CD8-positive, alpha-beta memory T cell (primary cell): ENCODE data around the gene LYPD1. TPM values are rescaled to one million over a fixed set of nuclear protein-coding genes. Genes with fewer than 3 reads are reported as not detected.

Source experiments
- CTCF ChIA-PET: fragments of 350-600 bp; sonication (Branson Sonifier 250); formaldehyde crosslinking; loops from one replicate; lab custom pipeline; 2021; ENCODE audit warnings: antibody characterized with exemption; lab: Charles Lee
- POLR2A ChIA-PET: fragments of 350-600 bp; sonication (Branson Sonifier 250); formaldehyde crosslinking; loops from one replicate; lab custom pipeline; 2021; ENCODE audit warnings: antibody characterized with exemption; lab: Charles Lee
- DNase-seq, 5 donors: peaks; one replicate each; pipeline versions ENCODE4 v3.0.0 to v3.0.0-alpha.2; 2020 to 2022; ENCODE audit warnings: mixed read lengths in 1 of 5
- H3K27ac ChIP-seq: one replicate; pipeline ENCODE4 v1.7.0; 2013; ENCODE audit warnings: low read depth, mild to moderate bottlenecking, low read length, moderate library complexity
- H3K27me3 ChIP-seq: 2 replicates; pipeline ENCODE4 v1.7.0; 2013; ENCODE audit warnings: low read length, mild to moderate bottlenecking; ENCODE audit not compliant: insufficient read depth, poor library complexity, severe bottlenecking
- H3K36me3 ChIP-seq: 2 replicates; pipeline ENCODE4 v1.7.0; 2013; ENCODE audit warnings: mild to moderate bottlenecking, low read length, moderate library complexity; ENCODE audit not compliant: insufficient read depth
- H3K4me1 ChIP-seq: 2 replicates; pipeline ENCODE4 v1.7.0; 2013; ENCODE audit warnings: mild to moderate bottlenecking, low read length, moderate library complexity; ENCODE audit not compliant: insufficient read depth
- H3K4me3 ChIP-seq: 2 replicates; pipeline ENCODE4 v1.7.0; 2013; ENCODE audit warnings: mild to moderate bottlenecking, low read length
- H3K9me3 ChIP-seq: 2 replicates; pipeline ENCODE4 v1.7.0; 2013; ENCODE audit warnings: mild to moderate bottlenecking, low read length
- H3K27ac Mint-ChIP-seq, 8 donors: one replicate each; pipeline ENCODE4 v1.8.0; 2020 to 2021; ENCODE audit warnings: mixed read lengths in 8 of 8, mild to moderate bottlenecking in 6 of 8, inconsistent platforms in 3 of 8, moderate library complexity in 3 of 8
- H3K27me3 Mint-ChIP-seq, 2 donors: one replicate each; pipeline ENCODE4 v1.8.0; 2020 to 2021; ENCODE audit warnings: mixed read lengths in 2 of 2, mild to moderate bottlenecking in 1 of 2, moderate library complexity in 1 of 2
- H3K36me3 Mint-ChIP-seq, 3 donors: one replicate each; pipeline ENCODE4 v1.8.0; 2020 to 2021; ENCODE audit warnings: mixed read lengths in 3 of 3, inconsistent platforms in 1 of 3, mild to moderate bottlenecking in 1 of 3
- H3K4me1 Mint-ChIP-seq, 3 donors: one replicate each; pipeline ENCODE4 v1.8.0; 2020 to 2021; ENCODE audit warnings: mixed read lengths in 3 of 3, inconsistent platforms in 1 of 3, mild to moderate bottlenecking in 1 of 3
- H3K4me3 Mint-ChIP-seq, 7 donors: one replicate each; pipeline ENCODE4 v1.8.0; 2020 to 2021; ENCODE audit warnings: mixed read lengths in 7 of 7, mild to moderate bottlenecking in 6 of 7, moderate library complexity in 4 of 7, inconsistent platforms in 2 of 7
- H3K9me3 Mint-ChIP-seq, 5 donors: one replicate each; pipeline ENCODE4 v1.8.0; 2020 to 2022; ENCODE audit warnings: mixed read lengths in 5 of 5, mild to moderate bottlenecking in 3 of 5, moderate library complexity in 2 of 5, inconsistent platforms in 1 of 5
- polyA plus RNA-seq: library from polyadenylated mRNA; unstranded; fragments of 300-500 nt; fragmentation: Illumina TruSeq; gene quantifications from one replicate; pipeline ENCODE4 v1.2.3, GENCODE V29; 2021
- total RNA-seq, 2 experiments: library from RNA; stranded (reverse); gene quantifications; one replicate each; pipeline ENCODE4 v1.2.3, GENCODE V29; 2021

LYPD1 gene
- total and polyA plus RNA-seq, 3 experiments from 2014 or later = not detected

- no peaks in the 10 kb centered on the region for H3K9me3 ChIP-seq
- Mint-ChIP-seq H3K27me3 (peaks cover 12 to 16% of the 10 kb centered on the region in 2 donors), H3K27ac (no peak overlapping the region), H3K9me3 (peaks cover 0 to 13% (median 2%) of the 10 kb centered on the region in 5 donors), H3K4me1 (no peaks in the 10 kb centered on the region), H3K4me3 (no peak overlapping the region), H3K36me3 (no peaks in the 10 kb centered on the region)
- no peaks in the 10 kb centered on the region for H3K36me3 ChIP-seq
- no peak overlapping the region for H3K27ac ChIP-seq
- no peak for DNase-seq
- H3K4me3 ChIP-seq = no peak overlapping the region
- no peaks in the 10 kb centered on the region for H3K27me3 ChIP-seq
- H3K4me1 ChIP-seq = no peaks in the 10 kb centered on the region
- CTCF ChIA-PET = interaction anchor here (1.7 kb wide), 1 partner anchor 13 kb away, joined by 4 read pairs; no protein-coding TSS in a partner anchor
- POLR2A ChIA-PET = no interaction called here
These were observed 5.9 kb downstream of the LYPD1 start for GRCh38 chr2:132664096-132664495.

GRCh38 chr2:132662732-132663131 is 7.3 kb downstream of the LYPD1 start:
- no peaks in the 10 kb centered on the region for H3K36me3 Mint-ChIP-seq
- no peak for DNase-seq
- ChIA-PET POLR2A (no interaction called here), CTCF (interaction anchor here (1.7 kb wide), 1 partner anchor 12 kb away, joined by 4 read pairs; no protein-coding TSS in a partner anchor)
- H3K27ac ChIP-seq = no peak overlapping the region
- H3K4me3 Mint-ChIP-seq = no peak overlapping the region
- H3K36me3 ChIP-seq = no peaks in the 10 kb centered on the region
- H3K9me3 Mint-ChIP-seq = peaks cover 0 to 15% (median 2%) of the 10 kb centered on the region in 5 donors
- H3K27me3 ChIP-seq = no peaks in the 10 kb centered on the region
- peaks cover 6 to 8% of the 10 kb centered on the region in 2 donors for H3K27me3 Mint-ChIP-seq
- H3K4me3 ChIP-seq = no peak overlapping the region
- no peaks in the 10 kb centered on the region for H3K4me1 ChIP-seq
- no peaks in the 10 kb centered on the region for H3K9me3 ChIP-seq
- H3K27ac Mint-ChIP-seq = no peak overlapping the region
- no peaks in the 10 kb centered on the region for H3K4me1 Mint-ChIP-seq

- Histone ChIP-seq H3K4me1 (no peaks in the 10 kb centered on the region), H3K36me3 (no peaks in the 10 kb centered on the region), H3K9me3 (no peaks in the 10 kb centered on the region), H3K27ac (no peak overlapping the region), H3K4me3 (no peak overlapping the region), H3K27me3 (no peaks in the 10 kb centered on the region)
- H3K4me1 Mint-ChIP-seq = no peaks in the 10 kb centered on the region
- CTCF ChIA-PET = no interaction called here
- H3K27me3 Mint-ChIP-seq = peaks cover 0 to 1% of the 10 kb centered on the region in 2 donors
- POLR2A ChIA-PET = no interaction called here
- no peaks in the 10 kb centered on the region for H3K36me3 Mint-ChIP-seq
- H3K27ac Mint-ChIP-seq = no peak overlapping the region
- no peak overlapping the region for H3K4me3 Mint-ChIP-seq
- H3K9me3 Mint-ChIP-seq = peaks cover 0 to 10% (median 0%) of the 10 kb centered on the region in 5 donors
- DNase-seq = no peak
These were observed 10.7 kb downstream of the LYPD1 start for GRCh38 chr2:132659331-132659730.

- Mint-ChIP-seq H3K36me3 (no peaks in the 10 kb centered on the region), H3K4me1 (no peaks in the 10 kb centered on the region), H3K4me3 (no peak overlapping the region), H3K27me3 (peaks cover 0 to 1% of the 10 kb centered on the region in 2 donors), H3K9me3 (peaks cover 0 to 11% (median 0%) of the 10 kb centered on the region in 5 donors), H3K27ac (no peak overlapping the region)
- POLR2A ChIA-PET = no interaction called here
- CTCF ChIA-PET = no interaction called here
- Histone ChIP-seq H3K27ac (no peak overlapping the region), H3K27me3 (no peaks in the 10 kb centered on the region), H3K4me1 (no peaks in the 10 kb centered on the region), H3K4me3 (no peak overlapping the region), H3K36me3 (no peaks in the 10 kb centered on the region), H3K9me3 (no peaks in the 10 kb centered on the region)
- no peak for DNase-seq
These were observed 13.6 kb downstream of the LYPD1 start for GRCh38 chr2:132656266-132656975.

GRCh38 chr2:132654968-132655367 is 15.0 kb downstream of the LYPD1 start:
- CTCF ChIA-PET = no interaction called here

GRCh38 chr2:132654335-132654734 is 15.7 kb downstream of the LYPD1 start:
- H3K27ac Mint-ChIP-seq = no peak overlapping the region
- H3K27me3 Mint-ChIP-seq = no peaks in the 10 kb centered on the region
- H3K9me3 Mint-ChIP-seq = peaks cover 0 to 9% (median 0%) of the 10 kb centered on the region in 5 donors
- ChIA-PET POLR2A (no interaction called here), CTCF (no interaction called here)
- H3K36me3 Mint-ChIP-seq = no peaks in the 10 kb centered on the region
- H3K4me3 Mint-ChIP-seq = no peak overlapping the region
- no peaks in the 10 kb centered on the region for H3K4me1 Mint-ChIP-seq
- Histone ChIP-seq H3K4me3 (no peak overlapping the region), H3K9me3 (no peaks in the 10 kb centered on the region), H3K27ac (no peak overlapping the region), H3K4me1 (no peaks in the 10 kb centered on the region), H3K27me3 (no peaks in the 10 kb centered on the region), H3K36me3 (no peaks in the 10 kb centered on the region)
- no peak for DNase-seq

More at GRCh38 chr2:132654968-132655367, 15.0 kb downstream of the LYPD1 start:
- H3K4me1 ChIP-seq = no peaks in the 10 kb centered on the region
- Mint-ChIP-seq H3K4me1 (no peaks in the 10 kb centered on the region), H3K36me3 (no peaks in the 10 kb centered on the region), H3K9me3 (peaks cover 0 to 9% (median 0%) of the 10 kb centered on the region in 5 donors), H3K27me3 (no peaks in the 10 kb centered on the region), H3K4me3 (no peak overlapping the region), H3K27ac (no peak overlapping the region)
- no peak overlapping the region for H3K4me3 ChIP-seq
- no peak overlapping the region for H3K27ac ChIP-seq
- POLR2A ChIA-PET = no interaction called here
- H3K9me3 ChIP-seq = no peaks in the 10 kb centered on the region
- H3K27me3 ChIP-seq = no peaks in the 10 kb centered on the region
- DNase-seq = no peak
- no peaks in the 10 kb centered on the region for H3K36me3 ChIP-seq

- Mint-ChIP-seq H3K4me3 (no peak overlapping the region), H3K4me1 (no peaks in the 10 kb centered on the region), H3K9me3 (peaks cover 0 to 4% (median 0%) of the 10 kb centered on the region in 5 donors), H3K36me3 (no peaks in the 10 kb centered on the region), H3K27me3 (peaks cover 0 to 4% of the 10 kb centered on the region in 2 donors), H3K27ac (no peak overlapping the region)
- no peak for DNase-seq
- ChIA-PET CTCF (no interaction called here), POLR2A (no interaction called here)
- Histone ChIP-seq H3K9me3 (no peaks in the 10 kb centered on the region), H3K27ac (no peak overlapping the region), H3K4me3 (no peak overlapping the region), H3K4me1 (no peaks in the 10 kb centered on the region), H3K27me3 (no peaks in the 10 kb centered on the region), H3K36me3 (no peaks in the 10 kb centered on the region)
These were observed 17.5 kb downstream of the LYPD1 start for GRCh38 chr2:132652474-132652873.

GRCh38 chr2:132651115-132652045 is 18.6 kb downstream of the LYPD1 start:
- Mint-ChIP-seq H3K27me3 (peaks cover 0 to 4% of the 10 kb centered on the region in 2 donors), H3K9me3 (peaks cover 0 to 4% (median 0%) of the 10 kb centered on the region in 5 donors), H3K27ac (no peak overlapping the region), H3K36me3 (no peaks in the 10 kb centered on the region), H3K4me1 (no peaks in the 10 kb centered on the region), H3K4me3 (no peak overlapping the region)
- no peak for DNase-seq
- Histone ChIP-seq H3K4me3 (no peak overlapping the region), H3K4me1 (no peaks in the 10 kb centered on the region), H3K27me3 (no peaks in the 10 kb centered on the region), H3K9me3 (no peaks in the 10 kb centered on the region), H3K27ac (no peak overlapping the region), H3K36me3 (no peaks in the 10 kb centered on the region)
- POLR2A ChIA-PET = no interaction called here
- CTCF ChIA-PET = interaction anchor here (1.8 kb wide), 1 partner anchor 12 kb away, joined by 4 read pairs; no protein-coding TSS in a partner anchor
